KMS-11 (cell line): ENCODE measurements around the gene GBA3.

Experiments used
- H2AFZ ChIP-seq: fragments of 200-600 bp; sonication (generic); 2 replicates; pipeline ENCODE4 v1.6.1; 2016; ENCODE audit warnings: antibody characterized with exemption, mixed run types, low read depth
- H3K27ac ChIP-seq: fragments of 200-600 bp; sonication (generic); 2 replicates; pipeline ENCODE4 v1.6.1; 2016; ENCODE audit warnings: mild to moderate bottlenecking, mixed run types
- H3K27me3 ChIP-seq: fragments of 200-600 bp; sonication (generic); 2 replicates; pipeline ENCODE4 v1.6.1; 2017; ENCODE audit warnings: mild to moderate bottlenecking, low read depth, mixed run types, moderate library complexity; ENCODE audit not compliant: insufficient read depth
- H3K36me3 ChIP-seq: fragments of 200-600 bp; sonication (generic); 2 replicates; pipeline ENCODE4 v1.6.1; 2017; ENCODE audit warnings: mild to moderate bottlenecking, mixed run types; ENCODE audit not compliant: insufficient read depth
- H3K4me1 ChIP-seq: fragments of 200-600 bp; sonication (generic); 2 replicates; pipeline ENCODE4 v1.6.1; 2016; ENCODE audit warnings: mild to moderate bottlenecking, low read depth, mixed run types; ENCODE audit not compliant: poor library complexity, severe bottlenecking
- H3K4me2 ChIP-seq: fragments of 200-600 bp; sonication (generic); 2 replicates; pipeline ENCODE4 v1.7.0; 2016; ENCODE audit warnings: mild to moderate bottlenecking, mixed run types
- H3K4me3 ChIP-seq: fragments of 200-600 bp; sonication (generic); IDR thresholded peaks from 2 replicates; pipeline ENCODE4 v1.6.1; 2017; ENCODE audit warnings: low read depth, low read length, mixed read lengths; ENCODE audit not compliant: insufficient read depth
- H3K79me2 ChIP-seq: fragments of 200-600 bp; sonication (generic); 2 replicates; pipeline ENCODE4 v1.6.1; 2016; ENCODE audit warnings: low read depth, mixed run types; ENCODE audit not compliant: insufficient read depth
- H3K9ac ChIP-seq: fragments of 200-600 bp; sonication (generic); 2 replicates; pipeline ENCODE4 v1.6.1; 2016; ENCODE audit warnings: mild to moderate bottlenecking, mixed run types
- H4K20me1 ChIP-seq: fragments of 200-600 bp; sonication (generic); 2 replicates; pipeline ENCODE4 v1.6.1; 2016; ENCODE audit warnings: mild to moderate bottlenecking, mixed run types; ENCODE audit not compliant: insufficient read depth
- CTCF ChIP-seq: fragments of 200-600 bp; sonication (generic); conservative IDR thresholded peaks from 2 replicates; pipeline ENCODE4 v1.6.1; 2017; ENCODE audit warnings: low read depth, mild to moderate bottlenecking, antibody characterized with exemption, low read length, moderate library complexity, mixed read lengths

The GBA3 gene

GRCh38 chr4:22674700-22675099 lies 18.0 kb upstream of the GBA3 start:
- H4K20me1 ChIP-seq = no peaks in the 10 kb centered on the region
- no peak overlapping the region for H3K9ac ChIP-seq
- no peaks in the 10 kb centered on the region for H3K79me2 ChIP-seq
- H3K36me3 ChIP-seq = no peaks in the 10 kb centered on the region
- H3K4me3 ChIP-seq = no peak overlapping the region
- no peaks in the 10 kb centered on the region for H3K4me1 ChIP-seq
- no peak overlapping the region for H3K27ac ChIP-seq
- no peak overlapping the region for H2AFZ ChIP-seq
- no peaks in the 10 kb centered on the region for H3K27me3 ChIP-seq
- TF ChIP-seq CTCF = no peak
- H3K4me2 ChIP-seq = no peak overlapping the region

- Histone ChIP-seq H3K4me2 (no peak overlapping the region), H3K27me3 (no peaks in the 10 kb centered on the region), H3K4me1 (no peaks in the 10 kb centered on the region), H3K36me3 (no peaks in the 10 kb centered on the region), H3K9ac (no peak overlapping the region), H3K4me3 (no peak overlapping the region), H4K20me1 (no peaks in the 10 kb centered on the region), H2AFZ (no peak overlapping the region), H3K79me2 (no peaks in the 10 kb centered on the region), H3K27ac (no peak overlapping the region)
- no peak for TF ChIP-seq CTCF
Observed at GRCh38 chr4:22676063-22676462, 16.7 kb upstream of the GBA3 start.

- TF ChIP-seq CTCF = no peak
- H3K79me2 ChIP-seq = no peaks in the 10 kb centered on the region
- H3K9ac ChIP-seq = no peak overlapping the region
- no peak overlapping the region for H3K27ac ChIP-seq
- H3K4me3 ChIP-seq = no peak overlapping the region
- H4K20me1 ChIP-seq = no peaks in the 10 kb centered on the region
- H3K27me3 ChIP-seq = no peaks in the 10 kb centered on the region
- H3K4me1 ChIP-seq = no peaks in the 10 kb centered on the region
- no peak overlapping the region for H3K4me2 ChIP-seq
- no peak overlapping the region for H2AFZ ChIP-seq
- no peaks in the 10 kb centered on the region for H3K36me3 ChIP-seq
Observed at GRCh38 chr4:22677780-22678179, 15.0 kb upstream of the GBA3 start.

GRCh38 chr4:22678940-22679854 lies 13.5 kb upstream of the GBA3 start:
- Histone ChIP-seq H3K79me2 (no peaks in the 10 kb centered on the region), H3K9ac (no peak overlapping the region), H3K36me3 (no peaks in the 10 kb centered on the region), H3K4me1 (no peaks in the 10 kb centered on the region), H4K20me1 (no peaks in the 10 kb centered on the region), H3K27me3 (no peaks in the 10 kb centered on the region), H3K27ac (no peak overlapping the region), H2AFZ (no peak overlapping the region), H3K4me2 (no peak overlapping the region), H3K4me3 (no peak overlapping the region)
- no peak for TF ChIP-seq CTCF
